HepG2 (cell line): ENCODE data around the gene CEP68. TPM values are rescaled to one million over a fixed set of nuclear protein-coding genes. Genes with fewer than 3 reads are reported as not detected.

Source experiments
- ATAC-seq: fragments of 200-7000 bp; cut with Tn5 transposase; 3 replicates; pipeline ENCODE4 v1.9.1; 2020; ENCODE audit warnings: mild to moderate bottlenecking, moderate library complexity
- BruUV-seq: library from RNA; stranded (reverse); fragments of 400-500 nt; replicated peaks from 2 replicates; lab custom pipeline; 2021; lab: Mats Ljungman, UMichigan
- CTCF ChIA-PET: fragments of 300-600 bp; formaldehyde crosslinking; extraction: SDS; loops from one replicate; lab custom pipeline; 2021; ENCODE audit warnings: low total read pairs, inconsistent platforms, low intra/inter-chr PET ratio; lab: Yijun Ruan, JAX
- POLR2A ChIA-PET: fragments of 350-600 bp; sonication (Branson Sonifier 250); formaldehyde crosslinking; loops from one replicate; lab custom pipeline; 2020; ENCODE audit warnings: antibody characterized with exemption, inconsistent platforms; lab: Yijun Ruan, JAX
- DNase-seq: peaks from one replicate; pipeline ENCODE4 v3.0.0-alpha.2; 2015; ENCODE audit warnings: low spot score
- FAIRE-seq: peaks from 3 replicates; lab custom pipeline; 2011; peaks lifted over from hg19 to GRCh38; lab: Jason Lieb, UNC
- H2AFZ ChIP-seq: one replicate; pipeline ENCODE4 v1.6.1; 2011; ENCODE audit warnings: low read length, inconsistent platforms
- H3K27ac ChIP-seq: fragments of 300-600 bp; 3 replicates; pipeline ENCODE4 v1.8.0; 2011; ENCODE audit warnings: mixed run types, mild to moderate bottlenecking, mixed read lengths, low read length, inconsistent platforms; ENCODE audit not compliant: insufficient read depth; ENCODE audit errors: extremely low read length
- H3K27me3 ChIP-seq, 2 experiments: fragments of 200-600 bp in 1 of 2; 2 replicates in 1 of 2; 3 replicates in 1 of 2; pipeline versions ENCODE4 v1.6.0 to v1.8.0; 2011; ENCODE audit warnings: low read length in 2 of 2, mild to moderate bottlenecking in 2 of 2, moderate library complexity in 2 of 2, inconsistent platforms in 1 of 2; ENCODE audit not compliant: insufficient read depth in 2 of 2, control insufficient read depth in 1 of 2
- H3K36me3 ChIP-seq, 2 experiments: fragments of 200-600 bp in 1 of 2; replicated peaks in 1 of 2; 2 replicates in 1 of 2; 3 replicates in 1 of 2; pipeline versions ENCODE4 v1.5.1 to v1.8.0; 2011; ENCODE audit warnings: low read length in 2 of 2, inconsistent platforms in 1 of 2; ENCODE audit not compliant: insufficient read depth in 2 of 2, control insufficient read depth in 1 of 2
- H3K4me1 ChIP-seq: 2 replicates; pipeline ENCODE4 v1.5.1; 2012; ENCODE audit warnings: low read length, inconsistent platforms; ENCODE audit not compliant: insufficient read depth
- H3K4me2 ChIP-seq: 2 replicates; pipeline ENCODE4 v1.6.0; 2011; ENCODE audit warnings: low read depth, low read length, inconsistent platforms
- H3K4me3 ChIP-seq, 3 experiments: fragments of 200-600 bp in 1 of 3; sonication (generic), shearing (Covaris generic) in 1 of 3; replicated peaks in 1 of 3; 2 replicates each; pipeline ENCODE4 v1.5.1; 2011 to 2016; ENCODE audit warnings: low read length in 3 of 3, inconsistent platforms in 2 of 3, low read depth in 2 of 3, mild to moderate bottlenecking in 2 of 3, control low read depth in 1 of 3, mixed read lengths in 1 of 3; ENCODE audit not compliant: insufficient read depth in 1 of 3
- H3K79me2 ChIP-seq: one replicate; pipeline ENCODE4 v1.6.1; 2011; ENCODE audit warnings: low read length, inconsistent platforms; ENCODE audit not compliant: insufficient read depth
- H3K9ac ChIP-seq: 2 replicates; pipeline ENCODE4 v1.6.0; 2011; ENCODE audit warnings: mild to moderate bottlenecking, low read depth, low read length, inconsistent platforms; ENCODE audit not compliant: insufficient read depth
- H3K9me3 ChIP-seq: 2 replicates; pipeline ENCODE4 v1.5.1; 2012; ENCODE audit warnings: mild to moderate bottlenecking, low read length
- H4K20me1 ChIP-seq: 2 replicates; pipeline ENCODE4 v1.6.0; 2011; ENCODE audit warnings: inconsistent platforms, mild to moderate bottlenecking, low read length, moderate library complexity; ENCODE audit not compliant: insufficient read depth
- ASH2L ChIP-seq: fragments of 300-600, 200-600 bp; sonication (generic); IDR thresholded peaks from 2 replicates; pipeline ENCODE4 v1.7.0; 2017; ENCODE audit warnings: low read depth, mild to moderate bottlenecking, moderate library complexity, mixed read lengths, low read length; ENCODE audit not compliant: insufficient read length
- GLI4 ChIP-seq: sonication (generic); formaldehyde crosslinking; IDR thresholded peaks from 2 replicates; pipeline ENCODE4 v1.5.1; 2020; ENCODE audit warnings: missing genetic modification reagents, mild to moderate bottlenecking, moderate library complexity, borderline replicate concordance
- POLR2A ChIP-seq, 2 experiments: IDR thresholded peaks; 2 replicates each; pipeline ENCODE4 v1.6.1; 2011; ENCODE audit warnings: low read depth in 2 of 2, low read length in 2 of 2, mild to moderate bottlenecking in 1 of 2, moderate library complexity in 1 of 2; ENCODE audit not compliant: insufficient read depth in 1 of 2
- RBM22 ChIP-seq: fragments of 200-400 bp; formaldehyde crosslinking; optimal IDR thresholded peaks from 2 replicates; pipeline ENCODE3; 2017; ENCODE audit warnings: mild to moderate bottlenecking, low read length, moderate library complexity
- ZNF280B ChIP-seq: sonication (generic); formaldehyde crosslinking; IDR thresholded peaks from 2 replicates; pipeline ENCODE4 v1.5.0; 2020; ENCODE audit warnings: missing genetic modification reagents, mild to moderate bottlenecking, borderline replicate concordance
- ZNF513 ChIP-seq: sonication (generic); formaldehyde crosslinking; conservative IDR thresholded peaks from 2 replicates; pipeline ENCODE4 v1.5.0; 2020; ENCODE audit warnings: missing genetic modification reagents
- WGBS: methylation state at CpG from one replicate; pipeline ENCODE4 v1.1.6; 2017; ENCODE audit warnings: low lambda C conversion rate; 5-methylcytosine and 5-hydroxymethylcytosine counted together
- in situ Hi-C: cut with HindIII; loops from 2 replicates; pipeline ENCODE4 v1.10.0; 2017; ENCODE audit warnings: low pct_unique_long_range_greater_than_20kb; ENCODE audit not compliant: extremely low pct_ligation_motif_present
- intact Hi-C: fragments of 100-400 bp; cut with micrococcal nuclease; formaldehyde crosslinking; loops from one replicate; pipeline ENCODE4 v1.10.0; 2022; ENCODE audit not compliant: unreplicated experiment
- polyA plus RNA-seq, 8 experiments: library from polyadenylated mRNA; depleted of rRNA in 3 of 8; stranded (reverse) in 7 of 8; unstranded in 1 of 8; fragments of >200 nt; fragmentation: Illumina TruSeq in 4 of 8; extraction: Trizol in 4 of 8; gene quantifications; 2 replicates each; pipeline versions ENCODE4 v1.2.1 to v1.2.3, GENCODE V29; 2011 to 2016; ENCODE audit warnings: low read depth in 4 of 8, missing spikeins in 1 of 8, mixed read lengths in 1 of 8; ENCODE audit not compliant: insufficient read depth in 1 of 8
- total RNA-seq, 5 experiments: library from RNA; depleted of rRNA; stranded (reverse); fragments of >200 nt; fragmentation: Illumina TruSeq; extraction: Trizol; gene quantifications; 2 replicates each; pipeline ENCODE4 v1.2.3, GENCODE V29; 2016; ENCODE audit warnings: low read depth in 1 of 5

CEP68 gene
- total and polyA plus RNA-seq, 2 of the 13 experiments (the other 11 are each of a cell fraction or from before 2014, with no cell fraction given), result 5.7 to 9.3 TPM

- H3K27me3 ChIP-seq, result no peaks in the 10 kb centered on the region
- ATAC-seq (no peak), DNase-seq (no peak), FAIRE-seq (no peak)
- H3K9ac ChIP-seq, result no peak overlapping the region
- no peak overlapping the region for H3K4me2 ChIP-seq
- ChIA-PET CTCF (no interaction called here), POLR2A (interaction anchor here (0.7 to 2.2 kb wide), 2 partner anchors 30 to 52 kb away, joined by 3 to 6 read pairs; partner anchors contain the start of gene RAB1A)
- 94% methylated on average over 7 of the region's 7 CpGs for WGBS
- no peak overlapping the region for H2AFZ ChIP-seq
- intact Hi-C loops (no loop called here), in situ Hi-C loops (no loop called here)
- peaks cover 27% of the 10 kb centered on the region for H3K4me1 ChIP-seq
- peaks cover 5% of the 10 kb centered on the region; the same call in 1 of the 2 replicates for H4K20me1 ChIP-seq
- no peak overlapping the region for H3K27ac ChIP-seq
- TF ChIP-seq ZNF280B (CRISPR knock-in tag), result no peak
- TF ChIP-seq GLI4 (CRISPR knock-in tag), result no peak
- no peak for TF ChIP-seq ZNF513 (CRISPR knock-in tag)
- 0 out of 4 replicates have a peak, but pooled peaks of 1 of the 2 experiments have one; percentile 27 for TF ChIP-seq POLR2A (IDR thresholded peaks at IDR 0.05; ENCODE audit: insufficient read depth in 1 of 2, low read depth in 2 of 2, low read length in 2 of 2)
- no peak overlapping the region for H3K4me3 ChIP-seq
- H3K79me2 ChIP-seq, result no peaks in the 10 kb centered on the region
- BruUV-seq, result no TSS peak
- H3K9me3 ChIP-seq, result no peaks in the 10 kb centered on the region
- H3K36me3 ChIP-seq, result peaks cover 23 to 45% of the 10 kb centered on the region in 2 experiments
Measured at GRCh38 chr2:65077898-65078297, 21.7 kb downstream of the CEP68 start.

- POLR2A ChIA-PET, result interaction anchor here (2.2 kb wide), 1 partner anchor 51 kb away, joined by 6 read pairs; the partner anchor contains the start of gene RAB1A
- intact Hi-C loops, result no loop called here
- no peak for FAIRE-seq
Measured at GRCh38 chr2:65079017-65079416, 22.8 kb downstream of the CEP68 start.

More at GRCh38 chr2:65079017-65079416, 22.8 kb downstream of the CEP68 start:
- H2AFZ ChIP-seq, result no peak overlapping the region
- H3K4me3 ChIP-seq, result no peak overlapping the region
- H3K79me2 ChIP-seq, result no peaks in the 10 kb centered on the region
- no peaks in the 10 kb centered on the region for H3K27me3 ChIP-seq
- no peak overlapping the region for H3K9ac ChIP-seq
- DNase-seq, result no peak
- H3K4me2 ChIP-seq, result no peak overlapping the region
- H3K4me1 ChIP-seq, result peaks cover 27% of the 10 kb centered on the region
- ATAC-seq, result no peak
- peaks cover 5% of the 10 kb centered on the region; the same call in 1 of the 2 replicates for H4K20me1 ChIP-seq
- peaks cover 23 to 46% of the 10 kb centered on the region in 2 experiments for H3K36me3 ChIP-seq
- H3K27ac ChIP-seq, result no peak overlapping the region
- WGBS, result 94% methylated on average over 6 of the region's 6 CpGs
- TF ChIP-seq RBM22, result peak; percentile 92
- TF ChIP-seq ASH2L, result no peak
- TF ChIP-seq POLR2A (IDR thresholded peaks at IDR 0.05; ENCODE audit: insufficient read depth in 1 of 2, low read depth in 2 of 2, low read length in 2 of 2), result peak in 1 of 2 experiments; percentile 36; a peak in 1 of 4 replicates
- no TSS peak for BruUV-seq
- CTCF ChIA-PET, result no interaction called here
- in situ Hi-C loops, result no loop called here
- no peaks in the 10 kb centered on the region for H3K9me3 ChIP-seq
